ENCODE results near the gene TRAM2.

TRAM2 gene

DNA sequence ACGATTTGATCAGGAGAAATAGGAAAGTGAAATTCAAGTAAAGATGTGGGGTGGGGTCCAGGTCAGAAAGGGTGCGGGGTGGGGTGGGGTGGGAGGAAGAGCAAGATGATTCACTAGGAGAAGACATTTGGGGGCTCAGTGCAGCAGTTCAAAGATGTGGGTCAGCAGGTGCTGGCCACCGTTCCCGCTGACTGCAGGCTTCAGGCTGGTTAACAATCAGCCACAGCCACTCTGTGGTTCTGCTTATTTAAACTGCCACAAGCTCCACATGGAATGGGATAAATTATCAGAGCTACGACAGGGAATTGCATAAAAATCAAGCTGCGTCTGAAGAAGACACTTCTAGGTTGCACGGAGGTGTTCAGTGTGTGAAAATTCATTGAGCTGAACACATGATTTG is 49.4 kb downstream of the TRAM2 start:
- DNase-seq (ENCODE audit: low spot score), result no peak

GRCh38 chr6:52526634-52527033 is 50.2 kb downstream of the TRAM2 start:
- DNase-seq (ENCODE audit: low spot score), result no peak

GRCh38 chr6:52524918-52525317 is 51.9 kb downstream of the TRAM2 start:
- no peak for DNase-seq (ENCODE audit: low spot score)

DNA sequence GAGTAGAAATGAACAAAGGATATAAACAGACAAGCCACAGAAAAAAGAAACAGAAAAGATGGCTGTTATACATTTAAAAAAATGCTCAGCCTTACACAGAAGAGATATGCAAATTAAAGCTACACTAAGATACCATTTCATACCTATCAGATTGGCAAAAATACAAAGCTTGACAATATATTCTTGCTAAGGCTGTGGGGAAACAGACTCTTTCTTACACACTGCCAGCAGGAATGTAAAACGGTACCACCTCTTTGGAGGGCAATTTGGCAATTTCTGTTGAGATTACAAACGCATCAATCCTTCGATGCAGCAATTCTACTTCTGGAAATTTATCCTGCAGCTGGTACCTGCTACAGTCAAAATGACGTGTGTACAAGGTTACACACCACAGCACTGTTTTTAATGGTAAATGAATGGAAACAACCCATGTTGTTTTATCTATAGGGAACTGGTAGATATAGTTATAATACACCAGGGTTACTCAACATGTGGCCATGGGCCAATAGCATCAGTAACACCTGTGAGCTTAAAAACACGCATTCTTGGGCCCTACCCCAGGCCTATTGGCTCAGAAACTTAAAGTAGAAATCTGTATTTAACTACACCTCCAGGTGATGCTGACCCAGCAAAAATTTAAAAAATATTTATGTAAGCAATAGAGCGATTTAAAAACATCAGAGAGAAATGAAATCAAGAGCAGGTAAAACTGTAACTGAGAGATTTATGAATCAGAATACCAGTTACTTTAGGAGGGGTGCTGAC is 53.3 kb downstream of the TRAM2 start:
- DNase-seq (ENCODE audit: low spot score), result no peak

- no peak for DNase-seq (ENCODE audit: low spot score)
Measured at GRCh38 chr6:52522655-52523054, 54.2 kb downstream of the TRAM2 start.

- no peak for DNase-seq (ENCODE audit: low spot score)
Measured at GRCh38 chr6:52522151-52522626, 54.7 kb downstream of the TRAM2 start.

GRCh38 chr6:52519618-52520017 is 57.2 kb downstream of the TRAM2 start:
- DNase-seq (ENCODE audit: low spot score), result no peak

- DNase-seq (ENCODE audit: low spot score), result no peak
Measured at GRCh38 chr6:52518279-52518945, 58.4 kb downstream of the TRAM2 start.

DNA sequence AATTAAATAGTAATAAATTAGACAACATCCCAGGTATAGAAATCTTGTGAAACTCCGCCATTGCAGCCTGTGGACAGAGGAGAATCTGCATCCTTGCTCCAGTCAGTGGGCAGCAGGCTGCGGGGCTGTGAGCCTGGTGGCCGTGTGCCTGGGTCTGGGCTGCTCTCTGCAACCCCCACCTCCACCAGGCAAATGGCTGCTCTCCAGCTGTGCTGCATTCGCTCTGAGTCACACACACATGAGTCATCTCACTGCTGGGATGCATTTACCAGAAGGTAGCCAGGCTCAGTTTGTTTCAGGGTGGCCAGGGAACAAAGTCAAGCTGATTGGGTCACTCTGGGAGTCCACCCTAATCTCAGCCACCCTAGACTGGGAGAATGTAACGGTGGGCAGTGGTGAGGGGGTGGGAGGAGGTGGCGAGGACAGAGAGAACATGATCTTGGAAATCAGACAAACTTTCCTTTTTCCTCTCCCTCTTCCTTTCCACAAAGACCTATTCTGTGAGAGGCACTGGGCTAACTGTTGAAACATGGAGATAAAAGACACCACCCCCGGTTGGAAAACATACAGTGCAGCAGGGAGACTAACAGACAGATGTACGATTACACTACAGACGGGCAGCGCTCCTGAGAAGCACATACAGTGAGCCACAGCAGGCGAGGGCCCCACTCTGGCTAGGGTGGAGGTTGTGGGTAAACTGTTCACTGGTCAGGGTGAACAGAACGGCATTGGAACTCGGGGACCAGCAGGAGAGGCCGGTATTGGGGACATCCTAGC is 59.2 kb downstream of the TRAM2 start:
- peak; percentile 63 for DNase-seq (ENCODE audit: low spot score)

DNA sequence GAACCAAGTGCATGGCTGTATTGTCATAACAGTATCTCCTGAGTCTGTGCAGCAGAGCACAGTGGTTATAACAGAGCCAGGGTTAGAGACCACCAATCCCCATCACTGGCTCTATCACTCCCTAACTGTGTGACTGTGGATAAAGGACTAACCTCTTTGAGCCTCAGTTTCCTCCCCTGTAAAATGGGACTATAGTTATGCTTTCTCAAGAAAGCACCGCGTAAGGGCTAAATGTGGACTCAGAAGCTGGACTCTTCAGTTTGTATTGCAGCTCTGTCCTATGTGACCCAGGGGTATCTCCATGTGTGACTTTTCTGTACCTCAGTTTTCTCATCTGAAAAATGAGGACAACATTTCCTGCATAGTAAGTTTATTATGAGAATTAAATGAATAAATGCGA is 59.9 kb downstream of the TRAM2 start:
- DNase-seq (ENCODE audit: low spot score), result no peak

DNA sequence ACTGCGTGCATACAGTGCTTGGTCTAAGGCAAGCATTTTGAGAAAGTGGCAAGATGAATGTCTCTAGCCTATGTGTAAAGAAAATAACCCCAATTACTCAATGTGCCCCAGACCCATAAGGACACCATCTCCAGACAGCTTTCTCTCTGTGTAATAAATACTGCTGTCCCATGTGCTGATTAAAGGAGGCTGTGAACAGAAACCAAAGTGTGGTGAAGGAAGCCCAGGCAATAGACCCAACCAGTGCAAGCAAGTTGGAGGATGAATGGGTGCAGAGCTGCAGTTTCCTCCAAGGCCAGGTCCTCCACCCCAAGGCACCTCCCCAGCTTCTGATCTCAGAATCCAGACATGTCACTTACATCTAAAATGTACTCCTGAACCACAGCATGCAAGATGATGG is 60.6 kb downstream of the TRAM2 start:
- no peak for DNase-seq (ENCODE audit: low spot score)

DNA sequence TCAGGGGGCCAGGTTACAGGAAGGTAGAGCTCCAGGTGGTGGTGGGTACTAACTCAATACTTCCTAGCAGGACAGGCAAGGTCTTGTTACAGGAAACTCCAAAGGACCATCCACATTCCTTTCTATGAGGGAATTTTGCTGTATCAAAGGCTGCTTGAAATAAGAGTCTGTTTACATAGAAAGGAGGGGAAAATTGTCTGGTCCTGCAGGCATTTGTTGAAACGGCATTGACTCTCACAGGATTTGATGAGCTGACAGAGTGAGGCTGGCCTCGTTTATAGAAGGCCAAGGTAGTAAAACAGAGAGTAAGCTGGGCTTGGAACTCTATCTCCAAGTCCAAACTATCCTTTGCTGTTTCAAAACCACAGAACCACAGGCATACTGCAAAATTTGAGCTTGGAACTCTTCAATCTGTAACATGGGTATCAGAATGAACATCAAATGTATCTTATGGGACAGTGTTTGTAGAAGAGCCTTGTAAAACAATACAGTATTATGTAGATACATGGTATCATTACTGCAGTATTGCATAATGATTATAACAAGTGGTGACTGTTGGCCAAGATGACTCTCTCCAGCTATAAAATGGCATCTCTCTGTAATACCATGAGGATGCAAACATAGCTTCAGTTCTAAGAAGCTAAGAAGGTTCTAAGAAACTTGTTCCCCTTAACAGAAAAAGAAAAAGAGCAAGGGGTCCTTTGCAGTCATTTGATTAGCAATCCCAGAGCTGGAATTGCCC is 61.5 kb downstream of the TRAM2 start:
- no peak for DNase-seq (ENCODE audit: low spot score)

DNA sequence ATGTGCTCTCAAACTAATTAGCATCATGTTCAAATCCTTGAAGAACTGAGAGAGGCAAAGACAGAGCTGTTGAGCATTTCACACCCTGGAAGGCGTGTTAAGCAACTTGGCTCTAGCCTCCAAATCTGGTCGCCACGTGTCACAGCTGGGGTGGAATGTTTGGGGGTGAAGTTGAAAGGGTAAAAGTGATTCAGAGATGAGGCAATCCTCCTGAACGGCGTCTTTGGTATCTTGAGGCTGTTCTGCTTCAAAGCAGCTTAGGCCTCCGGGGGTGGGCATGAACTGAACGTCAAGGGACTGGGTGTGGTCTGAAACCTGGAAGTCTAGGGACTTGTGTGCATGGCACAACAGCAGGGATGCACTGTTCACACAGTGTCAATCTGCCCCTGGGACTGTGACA is 62.3 kb downstream of the TRAM2 start:
- DNase-seq (ENCODE audit: low spot score), result no peak

DNA sequence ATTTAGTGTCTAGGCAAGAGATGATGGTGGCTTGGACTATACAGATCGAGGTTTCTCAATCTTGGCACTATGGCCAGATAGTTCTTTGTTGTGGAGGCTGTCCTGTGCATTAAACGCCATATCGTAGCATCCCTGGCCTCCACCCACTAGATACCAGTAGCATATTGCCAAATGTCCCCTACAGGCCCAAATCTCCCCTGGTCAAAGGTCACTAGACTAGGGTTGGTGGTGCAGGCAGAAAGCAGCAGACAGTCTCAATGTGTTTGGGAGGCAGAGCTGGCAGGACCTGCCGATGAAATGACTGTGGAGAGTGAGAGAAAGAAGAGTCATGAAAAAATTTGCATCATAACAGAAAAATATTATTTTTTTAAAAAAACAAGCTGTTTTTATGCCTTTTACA is 63.0 kb downstream of the TRAM2 start:
- DNase-seq (ENCODE audit: low spot score), result no peak

DNA sequence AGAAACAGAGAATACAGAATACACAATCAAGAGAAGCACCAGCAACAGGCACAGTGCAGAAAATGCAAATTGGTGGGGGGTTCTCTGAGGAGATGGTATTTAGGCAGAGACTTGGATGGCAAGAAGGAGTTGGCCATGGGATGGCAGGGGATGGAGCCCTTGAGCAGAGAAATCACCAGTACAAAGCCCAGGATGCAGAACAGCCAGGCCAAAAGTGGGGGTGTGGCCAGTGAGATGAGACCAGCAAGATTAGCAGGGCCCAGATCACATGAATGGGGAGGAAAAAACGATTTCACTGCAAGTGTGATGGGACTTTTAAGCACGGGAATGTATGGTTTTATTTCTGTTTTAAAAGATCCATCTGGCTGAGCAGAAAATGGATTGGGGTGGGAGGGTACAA is 63.4 kb downstream of the TRAM2 start:
- DNase-seq (ENCODE audit: low spot score), result no peak

DNA sequence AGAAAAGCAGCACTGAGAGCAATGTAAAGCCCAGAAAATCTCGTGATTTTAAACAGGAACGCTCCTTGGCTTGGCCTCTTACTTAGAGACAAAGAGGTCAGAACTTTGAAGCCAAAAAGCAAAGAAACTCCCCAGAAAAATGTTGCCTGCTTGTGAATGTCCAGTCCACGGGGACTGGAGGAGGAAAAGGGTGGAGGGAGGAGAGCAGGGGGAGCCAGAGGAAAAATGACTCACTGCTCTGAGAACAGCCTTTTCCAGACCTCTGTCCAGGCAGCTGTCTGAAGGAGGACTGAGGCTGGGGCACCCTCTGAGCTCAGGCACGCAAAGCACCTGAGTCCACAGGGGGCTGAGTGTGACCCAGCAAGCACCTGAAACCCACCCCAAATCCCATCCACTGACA is 64.7 kb downstream of the TRAM2 start:
- DNase-seq (ENCODE audit: low spot score), result no peak

DNA sequence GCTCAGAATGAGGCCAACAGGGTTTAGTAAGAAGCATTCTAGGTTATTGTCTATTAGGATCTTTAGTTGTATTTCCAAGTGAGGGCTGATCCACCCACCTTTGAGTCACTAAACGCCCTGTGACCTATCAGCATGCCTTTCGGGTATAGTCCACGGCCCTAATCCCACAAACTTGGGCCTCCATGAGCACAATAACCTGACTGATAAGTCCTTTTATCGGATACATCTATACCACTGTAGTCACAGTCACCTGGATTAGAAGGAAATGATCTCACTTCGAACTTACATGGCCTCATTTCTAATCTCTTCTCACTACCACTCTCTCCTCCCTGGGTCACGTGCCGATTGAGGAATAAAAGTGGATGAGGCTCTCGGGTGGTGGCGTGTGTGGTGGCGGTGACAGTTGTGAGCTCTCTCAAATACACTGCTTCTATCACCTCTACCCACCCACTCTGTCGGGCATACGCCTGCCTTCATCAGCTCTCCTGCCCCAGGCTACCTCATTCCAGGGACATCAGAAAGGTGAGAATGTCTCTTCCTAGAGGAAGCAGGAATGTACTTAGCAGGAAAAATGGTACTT is 65.2 kb downstream of the TRAM2 start:
- no peak for DNase-seq (ENCODE audit: low spot score)

DNA sequence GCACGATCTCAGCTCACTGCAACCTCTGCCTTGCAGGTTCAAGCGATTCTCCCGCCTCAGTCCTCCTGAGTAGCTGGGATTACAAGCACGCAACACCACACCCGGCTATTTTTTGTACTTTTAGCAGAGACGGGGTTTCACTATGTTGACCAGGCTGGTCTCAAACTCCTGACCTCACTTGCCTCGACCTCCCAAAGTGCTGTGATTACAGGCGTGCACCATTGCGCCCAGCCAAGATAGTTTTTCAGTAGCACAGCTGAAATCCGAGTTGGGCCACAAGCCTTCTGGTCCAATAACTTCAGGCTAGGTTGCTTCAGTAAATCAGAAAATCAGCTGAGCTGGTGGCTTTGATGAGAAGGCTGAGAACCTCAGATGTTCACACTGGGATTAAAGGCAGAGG is 65.7 kb downstream of the TRAM2 start:
- DNase-seq (ENCODE audit: low spot score), result no peak

GRCh38 chr6:52510213-52510562 is 66.7 kb downstream of the TRAM2 start:
- DNase-seq (ENCODE audit: low spot score), result no peak

DNA sequence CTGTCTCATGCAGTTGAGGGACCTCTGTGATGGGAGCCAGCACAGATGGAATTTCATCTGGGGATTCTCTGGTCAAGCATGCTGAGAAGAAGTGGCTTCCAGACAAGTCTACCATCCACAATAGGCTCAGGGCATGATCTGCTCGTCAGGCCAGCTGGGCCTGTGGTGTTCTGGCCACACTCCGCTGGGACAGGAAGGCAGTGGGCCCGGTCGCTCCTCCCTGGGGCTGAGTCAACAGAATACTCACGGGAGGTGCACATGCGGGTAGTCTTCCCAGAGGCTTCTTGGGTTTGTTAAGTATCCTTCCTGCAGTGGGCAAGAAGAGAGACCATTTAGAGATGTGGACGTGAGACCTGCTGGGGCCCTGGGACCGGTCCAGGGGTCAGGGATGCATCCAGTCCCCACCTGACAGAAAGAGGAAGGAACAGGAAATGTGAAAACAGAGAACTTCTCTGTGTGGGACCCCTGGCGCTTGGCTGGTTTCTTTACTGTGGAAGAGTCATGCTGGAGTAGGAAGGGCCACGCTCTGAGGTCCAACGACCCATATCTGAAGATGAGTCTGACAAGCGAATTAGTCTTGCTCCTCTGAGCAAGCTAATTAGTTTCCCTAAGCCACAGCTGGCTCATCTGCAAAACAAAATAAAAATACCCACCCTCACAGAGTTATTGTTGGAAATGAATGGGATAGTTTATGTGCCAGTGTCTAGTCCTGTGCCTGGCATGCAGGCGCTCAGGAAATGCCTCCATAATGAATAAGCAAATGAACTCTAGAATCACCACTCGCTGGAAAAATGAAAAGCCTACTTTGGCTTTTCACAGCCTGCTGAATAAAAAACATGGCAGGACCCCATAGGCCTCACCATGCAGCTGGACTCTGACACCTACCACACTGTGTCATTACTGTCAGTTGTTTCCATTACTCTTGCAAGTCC is 67.3 kb downstream of the TRAM2 start:
- no peak for DNase-seq (ENCODE audit: low spot score)

DNA sequence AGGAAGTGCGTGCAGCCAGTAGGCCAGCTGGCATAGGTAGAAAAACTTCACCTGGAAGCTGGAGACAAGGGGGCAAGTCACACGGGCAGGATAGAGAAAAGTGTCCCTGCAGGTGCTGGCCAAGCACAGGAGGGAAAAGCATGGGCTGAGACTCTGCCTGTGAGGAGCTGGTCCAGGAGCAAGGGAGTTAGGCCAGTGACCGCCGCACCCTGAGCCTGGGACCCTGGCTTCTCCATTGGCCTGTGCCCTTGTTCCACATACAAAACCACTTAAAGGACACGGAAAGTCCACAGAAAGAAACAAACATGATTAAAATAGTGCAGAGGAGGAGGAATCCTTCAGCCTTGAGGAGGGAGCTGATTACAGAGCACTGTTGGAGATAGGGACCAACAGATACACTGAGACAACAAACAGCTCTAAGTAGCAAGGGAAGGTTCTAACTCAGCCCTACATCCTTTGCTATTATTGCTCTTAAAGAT is 68.6 kb downstream of the TRAM2 start:
- no peak for DNase-seq (ENCODE audit: low spot score)
